Right cardiac atrium (tissue), 5 donors: ENCODE data around the gene DENND1A. TPM values are rescaled to one million over a fixed set of nuclear protein-coding genes. Genes with fewer than 3 reads are reported as not detected.
A peak's percentile ranks its signal among the peaks of the same experiment; 100 is the strongest.

ENCODE experiments used
- ATAC-seq, 2 donors: fragments of 200-7000 bp; cut with Tn5 transposase; one replicate each; pipeline versions ENCODE4 v1.8.0 to v1.9.1; 2020; ENCODE audit warnings: moderate library complexity in 2 of 2, mild to moderate bottlenecking in 1 of 2
- DNase-seq, 3 donors: peaks; one replicate each; pipeline ENCODE4 v3.0.0-alpha.2; 2020
- H3K27ac ChIP-seq: one replicate; pipeline ENCODE4 v1.5.1; 2013; ENCODE audit warnings: mild to moderate bottlenecking, low read length, control low read depth, moderate library complexity
- H3K27me3 ChIP-seq: one replicate; pipeline ENCODE4 v1.6.1; 2013; ENCODE audit not compliant: control insufficient read depth, insufficient read depth
- H3K4me1 ChIP-seq: one replicate; pipeline ENCODE4 v1.6.1; 2013; ENCODE audit warnings: low read length; ENCODE audit not compliant: control insufficient read depth, insufficient read depth
- H3K4me3 ChIP-seq: one replicate; pipeline ENCODE4 v1.5.1; 2013; ENCODE audit warnings: low read length, control low read depth
- H3K9me3 ChIP-seq: one replicate; pipeline ENCODE4 v1.6.1; 2013; ENCODE audit warnings: low read length; ENCODE audit not compliant: control insufficient read depth
- WGBS: extraction: QIAGEN DNeasy Blood & Tissue Kit; methylation state at CpG from one replicate; pipeline ENCODE4 v1.1.7; 2013; 5-methylcytosine and 5-hydroxymethylcytosine counted together
- intact Hi-C, 4 donors: fragments of 100-400 bp; cut with DNase I; formaldehyde crosslinking; loops; one replicate each; pipeline versions ENCODE4 v1.11.0 to v1.14.0; 2022 to 2023
- polyA plus RNA-seq: library from polyadenylated mRNA; stranded (reverse); fragments of 200-250 nt; gene quantifications from one replicate; pipeline ENCODE4 v1.2.3, GENCODE V29; 2013
- total RNA-seq, 4 donors: library from RNA; stranded (reverse); fragmentation: NEBNext Ultra II Directional; extraction: Animal tissue kit (Norgen Biotek cat#: 25700); gene quantifications; one replicate each; pipeline ENCODE4 v1.2.1, GENCODE V29; 2021
- donor health status: healthy with polysubstance abuse.
- donor health status: DM: no; HTN: yes; CAD: no.
- donor health status: DM: no; HTN: no; CAD: no.
- donor health status: DM: no; HTN: yes; CAD: no; lungs with severe emphysema.
- donor health status: DM: yes; HTN: yes; CAD: no.

DENND1A gene
- total and polyA plus RNA-seq, 5 donors: 11.4 to 19.3 (median 17.4) TPM

GRCh38 chr9:123929177-123929869 is 603 bp downstream of the DENND1A start:
- H3K4me1 ChIP-seq: no peaks in the 10 kb centered on the region
- H3K4me3 ChIP-seq: peak overlapping the region; percentile 90
- WGBS: 2% methylated on average over 50 of the region's 50 CpGs
- H3K27ac ChIP-seq: peak overlapping the region; percentile 0
- ATAC-seq (peak; percentile 3 to 9), DNase-seq (peak; percentile 39 to 85 (median 77))
- intact Hi-C loops: no loop called here
- no peaks in the 10 kb centered on the region for H3K27me3 ChIP-seq
- H3K9me3 ChIP-seq: no peaks in the 10 kb centered on the region

- Histone ChIP-seq H3K4me3 (peak overlapping the region; percentile 90), H3K27me3 (no peaks in the 10 kb centered on the region), H3K27ac (peak overlapping the region; percentile 0), H3K4me1 (no peaks in the 10 kb centered on the region), H3K9me3 (no peaks in the 10 kb centered on the region)
- ATAC-seq (peak; percentile 52 to 79), DNase-seq (peak in 2 of 3 donors; percentile 39 to 67)
- intact Hi-C loops: no loop called here
- WGBS: 43% methylated on average over 6 of the region's 6 CpGs
Measured at GRCh38 chr9:123928533-123929176, 1.3 kb downstream of the DENND1A start.

- DNase-seq (no peak), ATAC-seq (no peak)
- intact Hi-C loops: no loop called here
- Histone ChIP-seq H3K27me3 (no peaks in the 10 kb centered on the region), H3K4me1 (no peaks in the 10 kb centered on the region), H3K27ac (no peak overlapping the region), H3K4me3 (no peak overlapping the region), H3K9me3 (no peaks in the 10 kb centered on the region)
- 67% methylated on average over 5 of the region's 5 CpGs for WGBS
Measured at GRCh38 chr9:123927625-123928532, 2.0 kb downstream of the DENND1A start.

- 90% methylated on average over 5 of the region's 5 CpGs for WGBS
- DNase-seq (no peak), ATAC-seq (no peak)
- Histone ChIP-seq H3K27me3 (no peaks in the 10 kb centered on the region), H3K9me3 (no peaks in the 10 kb centered on the region), H3K4me3 (no peak overlapping the region), H3K27ac (no peak overlapping the region), H3K4me1 (no peaks in the 10 kb centered on the region)
- intact Hi-C loops: no loop called here
Measured at GRCh38 chr9:123926941-123927340, 3.0 kb downstream of the DENND1A start.

- Histone ChIP-seq H3K27me3 (no peaks in the 10 kb centered on the region), H3K27ac (no peak overlapping the region), H3K4me3 (no peak overlapping the region), H3K4me1 (no peaks in the 10 kb centered on the region), H3K9me3 (no peaks in the 10 kb centered on the region)
- WGBS: 58% methylated on average over 2 of the region's 2 CpGs
- ATAC-seq (no peak), DNase-seq (no peak)
- intact Hi-C loops: no loop called here
Measured at GRCh38 chr9:123925819-123926218, 4.1 kb downstream of the DENND1A start.

- intact Hi-C loops: no loop called here
- ATAC-seq: no peak
- H3K9me3 ChIP-seq: no peaks in the 10 kb centered on the region
- 97% methylated on average over 3 of the region's 3 CpGs for WGBS
- no peaks in the 10 kb centered on the region for H3K4me1 ChIP-seq
- H3K27ac ChIP-seq: no peak overlapping the region
- no peaks in the 10 kb centered on the region for H3K27me3 ChIP-seq
- DNase-seq: no peak
- H3K4me3 ChIP-seq: no peak overlapping the region
Measured at GRCh38 chr9:123925161-123925560, 4.8 kb downstream of the DENND1A start.

GRCh38 chr9:123924727-123925126 is 5.2 kb downstream of the DENND1A start:
- no peaks in the 10 kb centered on the region for H3K4me1 ChIP-seq

GRCh38 chr9:123923884-123924283 is 6.0 kb downstream of the DENND1A start:
- Histone ChIP-seq H3K9me3 (no peaks in the 10 kb centered on the region), H3K4me3 (no peak overlapping the region), H3K27me3 (no peaks in the 10 kb centered on the region), H3K27ac (no peak overlapping the region), H3K4me1 (no peaks in the 10 kb centered on the region)
- ATAC-seq (no peak), DNase-seq (no peak)
- intact Hi-C loops: no loop called here
- 99% methylated on average over 3 of the region's 3 CpGs for WGBS

More at GRCh38 chr9:123924727-123925126, 5.2 kb downstream of the DENND1A start:
- intact Hi-C loops: no loop called here
- Histone ChIP-seq H3K27ac (no peak overlapping the region), H3K4me3 (no peak overlapping the region), H3K9me3 (no peaks in the 10 kb centered on the region), H3K27me3 (no peaks in the 10 kb centered on the region)
- 94% methylated on average over 5 of the region's 5 CpGs for WGBS
- ATAC-seq (no peak), DNase-seq (no peak)

GRCh38 chr9:123923377-123923776 is 6.5 kb downstream of the DENND1A start:
- no peak for DNase-seq
- Histone ChIP-seq H3K27me3 (no peaks in the 10 kb centered on the region), H3K4me3 (no peak overlapping the region), H3K4me1 (no peaks in the 10 kb centered on the region), H3K9me3 (no peaks in the 10 kb centered on the region), H3K27ac (no peak overlapping the region)
- ATAC-seq: peak in 1 of 2 donors; percentile 25
- 71% methylated on average over 4 of the region's 4 CpGs for WGBS
- intact Hi-C loops: no loop called here

GRCh38 chr9:123922911-123923310 is 7.0 kb downstream of the DENND1A start:
- intact Hi-C loops: no loop called here
- no peaks in the 10 kb centered on the region for H3K4me1 ChIP-seq
- no peaks in the 10 kb centered on the region for H3K9me3 ChIP-seq
- ATAC-seq (peak in 1 of 2 donors; percentile 67), DNase-seq (no peak)
- H3K27ac ChIP-seq: no peak overlapping the region
- 42% methylated on average over 4 of the region's 4 CpGs for WGBS
- no peaks in the 10 kb centered on the region for H3K27me3 ChIP-seq
- no peak overlapping the region for H3K4me3 ChIP-seq

GRCh38 chr9:123922431-123922830 is 7.5 kb downstream of the DENND1A start:
- no peaks in the 10 kb centered on the region for H3K4me1 ChIP-seq
- no peak overlapping the region for H3K4me3 ChIP-seq
- no peak overlapping the region for H3K27ac ChIP-seq
- 73% methylated on average over 3 of the region's 3 CpGs for WGBS
- DNase-seq (no peak), ATAC-seq (no peak)
- no peaks in the 10 kb centered on the region for H3K27me3 ChIP-seq
- intact Hi-C loops: no loop called here
- H3K9me3 ChIP-seq: no peaks in the 10 kb centered on the region
